KMS-11 (cell line): ENCODE results near the gene KRTAP10-9.
"Not testable (repeated sequence)": the region's sequence is repeated elsewhere in the genome, so short reads cannot be mapped to it uniquely, and the experiment has no call there.

Experiments used
- H2AFZ ChIP-seq: fragments of 200-600 bp; sonication (generic); 2 replicates; pipeline ENCODE4 v1.6.1; 2016; ENCODE audit warnings: antibody characterized with exemption, mixed run types, low read depth
- H3K27ac ChIP-seq: fragments of 200-600 bp; sonication (generic); 2 replicates; pipeline ENCODE4 v1.6.1; 2016; ENCODE audit warnings: mild to moderate bottlenecking, mixed run types
- H3K27me3 ChIP-seq: fragments of 200-600 bp; sonication (generic); 2 replicates; pipeline ENCODE4 v1.6.1; 2017; ENCODE audit warnings: mild to moderate bottlenecking, low read depth, mixed run types, moderate library complexity; ENCODE audit not compliant: insufficient read depth
- H3K36me3 ChIP-seq: fragments of 200-600 bp; sonication (generic); 2 replicates; pipeline ENCODE4 v1.6.1; 2017; ENCODE audit warnings: mild to moderate bottlenecking, mixed run types; ENCODE audit not compliant: insufficient read depth
- H3K4me1 ChIP-seq: fragments of 200-600 bp; sonication (generic); 2 replicates; pipeline ENCODE4 v1.6.1; 2016; ENCODE audit warnings: mild to moderate bottlenecking, low read depth, mixed run types; ENCODE audit not compliant: poor library complexity, severe bottlenecking
- H3K4me2 ChIP-seq: fragments of 200-600 bp; sonication (generic); 2 replicates; pipeline ENCODE4 v1.7.0; 2016; ENCODE audit warnings: mild to moderate bottlenecking, mixed run types
- H3K4me3 ChIP-seq: fragments of 200-600 bp; sonication (generic); IDR thresholded peaks from 2 replicates; pipeline ENCODE4 v1.6.1; 2017; ENCODE audit warnings: low read depth, low read length, mixed read lengths; ENCODE audit not compliant: insufficient read depth
- H3K79me2 ChIP-seq: fragments of 200-600 bp; sonication (generic); 2 replicates; pipeline ENCODE4 v1.6.1; 2016; ENCODE audit warnings: low read depth, mixed run types; ENCODE audit not compliant: insufficient read depth
- H3K9ac ChIP-seq: fragments of 200-600 bp; sonication (generic); 2 replicates; pipeline ENCODE4 v1.6.1; 2016; ENCODE audit warnings: mild to moderate bottlenecking, mixed run types
- H4K20me1 ChIP-seq: fragments of 200-600 bp; sonication (generic); 2 replicates; pipeline ENCODE4 v1.6.1; 2016; ENCODE audit warnings: mild to moderate bottlenecking, mixed run types; ENCODE audit not compliant: insufficient read depth
- CTCF ChIP-seq: fragments of 200-600 bp; sonication (generic); conservative IDR thresholded peaks from 2 replicates; pipeline ENCODE4 v1.6.1; 2017; ENCODE audit warnings: low read depth, mild to moderate bottlenecking, antibody characterized with exemption, low read length, moderate library complexity, mixed read lengths

KRTAP10-9 gene

GRCh38 chr21:44585892-44586291 lies 41.0 kb upstream of the KRTAP10-9 start:
- Histone ChIP-seq H3K4me2 (no peak overlapping the region), H3K27ac (no peak overlapping the region), H3K27me3 (peaks cover 37% of the 10 kb centered on the region; the same call in 1 of the 2 replicates), H3K36me3 (no peaks in the 10 kb centered on the region), H3K79me2 (no peaks in the 10 kb centered on the region), H3K4me3 (no peak overlapping the region), H4K20me1 (no peaks in the 10 kb centered on the region), H3K9ac (no peak overlapping the region), H3K4me1 (no peaks in the 10 kb centered on the region), H2AFZ (no peak overlapping the region)
- no peak for TF ChIP-seq CTCF

- H2AFZ ChIP-seq, result no peak overlapping the region
Observed at GRCh38 chr21:44589094-44589493, 37.8 kb upstream of the KRTAP10-9 start.

GRCh38 chr21:44589586-44590305 lies 37.1 kb upstream of the KRTAP10-9 start:
- Histone ChIP-seq H3K4me2 (no peak overlapping the region), H3K4me3 (no peak overlapping the region), H3K36me3 (no peaks in the 10 kb centered on the region), H3K79me2 (no peaks in the 10 kb centered on the region), H4K20me1 (no peaks in the 10 kb centered on the region), H2AFZ (no peak overlapping the region), H3K27ac (no peak overlapping the region), H3K9ac (no peak overlapping the region), H3K27me3 (peaks cover 36% of the 10 kb centered on the region; the same call in 1 of the 2 replicates), H3K4me1 (no peaks in the 10 kb centered on the region)
- no peak for TF ChIP-seq CTCF

More at GRCh38 chr21:44589094-44589493, 37.8 kb upstream of the KRTAP10-9 start:
- Histone ChIP-seq H3K79me2 (no peaks in the 10 kb centered on the region), H3K36me3 (no peaks in the 10 kb centered on the region), H3K27me3 (peaks cover 30% of the 10 kb centered on the region; the same call in 1 of the 2 replicates), H3K4me2 (no peak overlapping the region), H3K4me1 (no peaks in the 10 kb centered on the region), H3K27ac (no peak overlapping the region), H3K4me3 (no peak overlapping the region), H3K9ac (no peak overlapping the region), H4K20me1 (no peaks in the 10 kb centered on the region)
- TF ChIP-seq CTCF, result no peak

GRCh38 chr21:44590311-44590721 lies 36.6 kb upstream of the KRTAP10-9 start:
- H3K79me2 ChIP-seq, result no peaks in the 10 kb centered on the region
- no peaks in the 10 kb centered on the region for H3K36me3 ChIP-seq
- H3K4me2 ChIP-seq, result no peak overlapping the region
- no peak overlapping the region for H3K4me3 ChIP-seq
- H3K4me1 ChIP-seq, result no peaks in the 10 kb centered on the region
- TF ChIP-seq CTCF, result no peak
- no peak overlapping the region for H3K9ac ChIP-seq
- H3K27me3 ChIP-seq, result peaks cover 39% of the 10 kb centered on the region; the same call in 1 of the 2 replicates
- H3K27ac ChIP-seq, result no peak overlapping the region
- no peaks in the 10 kb centered on the region for H4K20me1 ChIP-seq
- H2AFZ ChIP-seq, result no peak overlapping the region

GRCh38 chr21:44590897-44591800 lies 35.7 kb upstream of the KRTAP10-9 start:
- not testable (repeated sequence) for H2AFZ ChIP-seq, H3K9ac ChIP-seq, H3K27ac ChIP-seq, H3K36me3 ChIP-seq, H3K4me1 ChIP-seq, H3K4me3 ChIP-seq, H3K4me2 ChIP-seq, H4K20me1 ChIP-seq, H3K79me2 ChIP-seq
- peaks cover 37% of the 10 kb centered on the region; the same call in 1 of the 2 replicates for H3K27me3 ChIP-seq

- H3K27me3 ChIP-seq, result peaks cover 43% of the 10 kb centered on the region; the same call in 1 of the 2 replicates
- H3K79me2 ChIP-seq, H3K4me2 ChIP-seq, H3K4me3 ChIP-seq, H3K36me3 ChIP-seq, H3K9ac ChIP-seq, H2AFZ ChIP-seq, H3K27ac ChIP-seq, H4K20me1 ChIP-seq, H3K4me1 ChIP-seq: not testable (repeated sequence)
Observed at GRCh38 chr21:44591801-44592130, 35.1 kb upstream of the KRTAP10-9 start.
